ENCODE data around the gene RUVBL2.

RUVBL2 gene

GRCh38 chr19:48982280-48982679 lies 11.4 kb upstream of the RUVBL2 start:
- no peak overlapping the region for H3K4me3 ChIP-seq (ENCODE audit: low read depth, low read length)
- TF ChIP-seq, protein P1, sequence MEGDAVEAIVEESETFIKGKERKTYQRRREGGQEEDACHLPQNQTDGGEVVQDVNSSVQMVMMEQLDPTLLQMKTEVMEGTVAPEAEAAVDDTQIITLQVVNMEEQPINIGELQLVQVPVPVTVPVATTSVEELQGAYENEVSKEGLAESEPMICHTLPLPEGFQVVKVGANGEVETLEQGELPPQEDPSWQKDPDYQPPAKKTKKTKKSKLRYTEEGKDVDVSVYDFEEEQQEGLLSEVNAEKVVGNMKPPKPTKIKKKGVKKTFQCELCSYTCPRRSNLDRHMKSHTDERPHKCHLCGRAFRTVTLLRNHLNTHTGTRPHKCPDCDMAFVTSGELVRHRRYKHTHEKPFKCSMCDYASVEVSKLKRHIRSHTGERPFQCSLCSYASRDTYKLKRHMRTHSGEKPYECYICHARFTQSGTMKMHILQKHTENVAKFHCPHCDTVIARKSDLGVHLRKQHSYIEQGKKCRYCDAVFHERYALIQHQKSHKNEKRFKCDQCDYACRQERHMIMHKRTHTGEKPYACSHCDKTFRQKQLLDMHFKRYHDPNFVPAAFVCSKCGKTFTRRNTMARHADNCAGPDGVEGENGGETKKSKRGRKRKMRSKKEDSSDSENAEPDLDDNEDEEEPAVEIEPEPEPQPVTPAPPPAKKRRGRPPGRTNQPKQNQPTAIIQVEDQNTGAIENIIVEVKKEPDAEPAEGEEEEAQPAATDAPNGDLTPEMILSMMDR (IDR thresholded peaks at IDR 0.05; ENCODE audit: low read depth, low read length), result no peak

GRCh38 chr19:48985711-48986110 lies 8.0 kb upstream of the RUVBL2 start:
- no peak overlapping the region for H3K4me3 ChIP-seq (ENCODE audit: low read depth, low read length)
- TF ChIP-seq, protein P1 (IDR thresholded peaks at IDR 0.05; ENCODE audit: low read depth, low read length), result no peak

DNA sequence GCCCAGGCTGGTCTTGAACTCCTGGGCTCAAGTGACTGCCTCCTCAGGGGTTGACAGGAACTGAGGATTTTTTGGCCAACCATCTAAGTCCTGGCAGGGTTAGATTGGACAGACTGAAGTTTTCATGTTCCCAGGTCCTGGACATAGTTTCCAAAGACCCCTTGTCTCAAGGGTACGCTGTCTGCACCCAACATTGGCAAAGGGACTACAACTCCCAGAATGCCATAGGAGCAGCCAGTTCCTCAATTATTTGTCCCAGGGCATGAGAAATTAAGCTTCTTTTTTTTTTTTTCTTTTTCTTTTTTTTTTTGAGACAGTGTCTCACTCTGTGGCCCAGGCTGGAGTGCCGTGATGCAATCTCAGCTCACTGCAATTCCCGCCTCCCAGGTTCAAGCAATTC lies 7.5 kb upstream of the RUVBL2 start:
- TF ChIP-seq, protein P1 (IDR thresholded peaks at IDR 0.05; ENCODE audit: low read depth, low read length), result no peak
- no peak overlapping the region for H3K4me3 ChIP-seq (ENCODE audit: low read depth, low read length)

- TF ChIP-seq, protein P1 (IDR thresholded peaks at IDR 0.05; ENCODE audit: low read depth, low read length), result no peak
These were observed 6.4 kb upstream of the RUVBL2 start for GRCh38 chr19:48987323-48987722.

GRCh38 chr19:48988286-48988685 lies 5.4 kb upstream of the RUVBL2 start:
- TF ChIP-seq, protein P1 (IDR thresholded peaks at IDR 0.05; ENCODE audit: low read depth, low read length), result no peak

More at GRCh38 chr19:48987323-48987722, 6.4 kb upstream of the RUVBL2 start:
- no peak overlapping the region for H3K4me3 ChIP-seq (ENCODE audit: low read depth, low read length)

GRCh38 chr19:48988860-48989259 lies 4.8 kb upstream of the RUVBL2 start:
- H3K4me3 ChIP-seq (ENCODE audit: low read depth, low read length), result no peak overlapping the region
- TF ChIP-seq, protein P1 (IDR thresholded peaks at IDR 0.05; ENCODE audit: low read depth, low read length), result no peak

More at GRCh38 chr19:48988286-48988685, 5.4 kb upstream of the RUVBL2 start:
- H3K4me3 ChIP-seq (ENCODE audit: low read depth, low read length), result no peak overlapping the region

DNA sequence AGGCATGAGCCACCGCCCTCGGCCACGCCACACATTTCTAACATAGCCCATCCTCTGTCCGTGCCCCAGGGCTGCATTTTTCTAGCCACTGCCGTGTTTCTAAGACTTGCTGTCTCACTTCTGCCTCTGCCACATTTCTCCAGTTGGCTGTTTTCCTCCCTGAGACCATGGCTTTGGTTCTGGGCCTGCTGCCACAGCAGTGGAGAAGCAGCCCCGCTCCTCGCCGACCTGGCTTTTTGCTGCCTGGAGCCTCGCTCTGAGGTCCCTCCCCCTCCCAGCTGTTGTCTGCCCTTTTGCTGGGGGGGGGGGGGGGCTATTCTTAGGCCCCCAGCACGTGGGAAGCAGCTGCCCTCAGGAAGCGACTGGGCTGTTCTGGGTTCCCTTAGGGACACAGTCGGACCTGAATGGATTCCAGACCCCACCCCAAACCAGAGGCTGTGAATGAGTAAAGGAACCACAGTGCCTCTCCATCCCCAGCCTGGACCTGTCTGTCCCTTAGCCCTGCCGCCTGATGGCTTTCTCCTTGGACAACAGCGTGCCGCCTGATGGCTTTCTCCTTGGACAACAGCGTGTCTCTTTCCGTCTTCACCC lies 3.9 kb upstream of the RUVBL2 start:
- TF ChIP-seq, protein P1 (IDR thresholded peaks at IDR 0.05; ENCODE audit: low read depth, low read length), result no peak

More for the DNA sequence above, 3.9 kb upstream of the RUVBL2 start:
- no peak overlapping the region for H3K4me3 ChIP-seq (ENCODE audit: low read depth, low read length)

All from WI38 (cell line).